Hepatocyte (in vitro differentiated cells): Measurements from ENCODE around the gene NKD1.

Source experiments
- CTCF ChIP-seq: fragments of 200-600 bp; sonication (generic); IDR thresholded peaks from 2 replicates; pipeline ENCODE4 v1.5.1; 2016; ENCODE audit warnings: antibody characterized with exemption, mild to moderate bottlenecking; ENCODE audit not compliant: poor library complexity
- EZH2 ChIP-seq: fragments of 200-600 bp; sonication (generic); IDR thresholded peaks from 2 replicates; pipeline ENCODE4 v1.6.1; 2016; ENCODE audit warnings: antibody characterized with exemption, mild to moderate bottlenecking, borderline replicate concordance
- EZH2phosphoT487 ChIP-seq: fragments of 200-600 bp; sonication (generic); IDR thresholded peaks from one replicate; pipeline ENCODE4 v1.6.1; 2018; ENCODE audit warnings: antibody characterized with exemption, mild to moderate bottlenecking, low read depth, moderate library complexity; ENCODE audit not compliant: unreplicated experiment, severe bottlenecking

- TF ChIP-seq CTCF = no peak
- no peak for TF ChIP-seq EZH2
- no peak for TF ChIP-seq EZH2phosphoT487
These were observed 14.1 kb upstream of the NKD1 start for GRCh38 chr16:50534091-50534490.
